HL-60 (cell line): ENCODE data around the gene UNKL.

ENCODE experiments used
- DNase-seq, 2 experiments: peaks; one replicate each; pipeline ENCODE4 v3.0.0-alpha.2; 2010 to 2020; ENCODE audit warnings: low read depth in 1 of 2, low spot score in 1 of 2
- H3K27ac ChIP-seq: fragments of 250-450 bp; sonication (Bioruptor Pico); replicated peaks from 2 replicates; pipeline ENCODE4 v1.5.1; 2020; ENCODE audit warnings: mild to moderate bottlenecking, moderate library complexity
- H3K27me3 ChIP-seq: fragments of 250-450 bp; sonication (Bioruptor Pico); 2 replicates; pipeline ENCODE4 v1.5.1; 2021; ENCODE audit warnings: mild to moderate bottlenecking, moderate library complexity; ENCODE audit not compliant: insufficient read depth, poor library complexity, severe bottlenecking
- H3K4me3 ChIP-seq: replicated peaks from 2 replicates; pipeline ENCODE4 v1.5.1; 2011; ENCODE audit warnings: mild to moderate bottlenecking, control low read depth, low read length; ENCODE audit not compliant: insufficient read depth
- GABPA ChIP-seq: IDR thresholded peaks from 2 replicates; pipeline ENCODE4 v1.6.1; 2012; ENCODE audit warnings: low read depth
- POLR2AphosphoS5 ChIP-seq: IDR thresholded peaks from 2 replicates; pipeline ENCODE4 v1.6.1; 2012; ENCODE audit warnings: low read depth
- SPI1 ChIP-seq: IDR thresholded peaks from 2 replicates; pipeline ENCODE4 v1.6.1; 2012; ENCODE audit warnings: low read depth, mild to moderate bottlenecking, borderline replicate concordance
- TF ChIP-seq, protein P1 (sequence below): IDR thresholded peaks from one replicate; pipeline ENCODE4 v1.5.1; 2011; ENCODE audit warnings: low read length, control low read depth, inconsistent platforms; ENCODE audit not compliant: insufficient read depth
- TF ChIP-seq, protein P2 (sequence below): IDR thresholded peaks from 2 replicates; pipeline ENCODE4 v1.6.1; 2012; ENCODE audit warnings: low read depth; ENCODE audit not compliant: insufficient replicate concordance

Gene UNKL

GRCh38 chr16:1338855-1339675 is 75.4 kb downstream of the UNKL start:
- Histone ChIP-seq H3K27ac (no peak overlapping the region), H3K4me3 (no peak overlapping the region), H3K27me3 (peaks cover 46% of the 10 kb centered on the region)
- TF ChIP-seq SPI1 = no peak
- TF ChIP-seq, protein P1, sequence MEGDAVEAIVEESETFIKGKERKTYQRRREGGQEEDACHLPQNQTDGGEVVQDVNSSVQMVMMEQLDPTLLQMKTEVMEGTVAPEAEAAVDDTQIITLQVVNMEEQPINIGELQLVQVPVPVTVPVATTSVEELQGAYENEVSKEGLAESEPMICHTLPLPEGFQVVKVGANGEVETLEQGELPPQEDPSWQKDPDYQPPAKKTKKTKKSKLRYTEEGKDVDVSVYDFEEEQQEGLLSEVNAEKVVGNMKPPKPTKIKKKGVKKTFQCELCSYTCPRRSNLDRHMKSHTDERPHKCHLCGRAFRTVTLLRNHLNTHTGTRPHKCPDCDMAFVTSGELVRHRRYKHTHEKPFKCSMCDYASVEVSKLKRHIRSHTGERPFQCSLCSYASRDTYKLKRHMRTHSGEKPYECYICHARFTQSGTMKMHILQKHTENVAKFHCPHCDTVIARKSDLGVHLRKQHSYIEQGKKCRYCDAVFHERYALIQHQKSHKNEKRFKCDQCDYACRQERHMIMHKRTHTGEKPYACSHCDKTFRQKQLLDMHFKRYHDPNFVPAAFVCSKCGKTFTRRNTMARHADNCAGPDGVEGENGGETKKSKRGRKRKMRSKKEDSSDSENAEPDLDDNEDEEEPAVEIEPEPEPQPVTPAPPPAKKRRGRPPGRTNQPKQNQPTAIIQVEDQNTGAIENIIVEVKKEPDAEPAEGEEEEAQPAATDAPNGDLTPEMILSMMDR = no peak
- no peak for DNase-seq

GRCh38 chr16:1338119-1338730 is 76.3 kb downstream of the UNKL start:
- peaks cover 46% of the 10 kb centered on the region for H3K27me3 ChIP-seq
- H3K27ac ChIP-seq = no peak overlapping the region
- H3K4me3 ChIP-seq = no peak overlapping the region
- TF ChIP-seq POLR2AphosphoS5 (no peak), GABPA (no peak)
- TF ChIP-seq, protein P1 = peak; percentile 37
- no peak for DNase-seq

DNA sequence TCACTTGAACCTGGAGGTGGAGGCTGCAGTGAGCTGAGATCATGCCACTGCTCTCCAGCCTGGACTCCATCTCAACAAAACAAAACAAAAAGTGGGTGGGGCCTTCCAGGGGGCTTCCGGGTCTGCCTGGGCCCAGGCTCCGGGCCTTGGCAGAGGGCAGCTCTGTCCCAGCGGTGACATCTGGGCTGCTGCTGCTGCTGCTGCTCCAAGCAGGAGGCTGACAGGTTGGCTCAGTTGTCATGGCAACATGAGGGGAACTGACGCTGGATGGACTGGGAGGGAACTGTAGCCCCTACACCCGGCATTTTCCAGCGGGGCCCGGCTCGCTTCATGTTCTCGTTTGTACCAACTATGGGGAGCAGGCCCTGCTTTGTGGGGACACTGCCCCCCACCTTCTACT is 77.0 kb downstream of the UNKL start:
- Histone ChIP-seq H3K4me3 (no peak overlapping the region), H3K27ac (no peak overlapping the region), H3K27me3 (peaks cover 53% of the 10 kb centered on the region)
- no peak for DNase-seq
- no peak for TF ChIP-seq SPI1
- TF ChIP-seq, protein P1 = no peak
- no peak for TF ChIP-seq GABPA

DNA sequence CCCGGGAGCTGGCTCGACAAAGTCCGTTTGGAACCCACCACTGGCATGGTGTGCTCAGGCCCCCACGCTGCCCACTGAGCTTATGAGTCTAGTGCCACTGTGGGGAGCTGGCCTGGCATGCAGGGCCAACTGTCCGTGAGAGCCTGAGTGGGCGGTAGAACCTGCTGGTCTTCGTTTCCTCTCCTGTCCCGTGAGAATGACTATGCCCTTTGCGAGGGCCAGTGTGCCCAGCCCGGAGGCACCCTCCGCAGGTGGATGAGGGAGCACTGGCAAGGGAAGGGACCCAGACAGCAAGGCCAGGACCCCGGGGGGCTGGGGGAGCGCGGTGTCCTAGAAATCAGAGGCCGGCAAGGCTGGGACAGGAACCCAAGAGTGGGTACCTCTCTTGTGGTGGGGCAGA is 77.9 kb downstream of the UNKL start:
- DNase-seq = no peak
- H3K27me3 ChIP-seq = peaks cover 61% of the 10 kb centered on the region
- no peak overlapping the region for H3K27ac ChIP-seq
- TF ChIP-seq SPI1 (no peak), POLR2AphosphoS5 (no peak), GABPA (no peak)
- TF ChIP-seq, protein P1 = no peak
- TF ChIP-seq, protein P2, sequence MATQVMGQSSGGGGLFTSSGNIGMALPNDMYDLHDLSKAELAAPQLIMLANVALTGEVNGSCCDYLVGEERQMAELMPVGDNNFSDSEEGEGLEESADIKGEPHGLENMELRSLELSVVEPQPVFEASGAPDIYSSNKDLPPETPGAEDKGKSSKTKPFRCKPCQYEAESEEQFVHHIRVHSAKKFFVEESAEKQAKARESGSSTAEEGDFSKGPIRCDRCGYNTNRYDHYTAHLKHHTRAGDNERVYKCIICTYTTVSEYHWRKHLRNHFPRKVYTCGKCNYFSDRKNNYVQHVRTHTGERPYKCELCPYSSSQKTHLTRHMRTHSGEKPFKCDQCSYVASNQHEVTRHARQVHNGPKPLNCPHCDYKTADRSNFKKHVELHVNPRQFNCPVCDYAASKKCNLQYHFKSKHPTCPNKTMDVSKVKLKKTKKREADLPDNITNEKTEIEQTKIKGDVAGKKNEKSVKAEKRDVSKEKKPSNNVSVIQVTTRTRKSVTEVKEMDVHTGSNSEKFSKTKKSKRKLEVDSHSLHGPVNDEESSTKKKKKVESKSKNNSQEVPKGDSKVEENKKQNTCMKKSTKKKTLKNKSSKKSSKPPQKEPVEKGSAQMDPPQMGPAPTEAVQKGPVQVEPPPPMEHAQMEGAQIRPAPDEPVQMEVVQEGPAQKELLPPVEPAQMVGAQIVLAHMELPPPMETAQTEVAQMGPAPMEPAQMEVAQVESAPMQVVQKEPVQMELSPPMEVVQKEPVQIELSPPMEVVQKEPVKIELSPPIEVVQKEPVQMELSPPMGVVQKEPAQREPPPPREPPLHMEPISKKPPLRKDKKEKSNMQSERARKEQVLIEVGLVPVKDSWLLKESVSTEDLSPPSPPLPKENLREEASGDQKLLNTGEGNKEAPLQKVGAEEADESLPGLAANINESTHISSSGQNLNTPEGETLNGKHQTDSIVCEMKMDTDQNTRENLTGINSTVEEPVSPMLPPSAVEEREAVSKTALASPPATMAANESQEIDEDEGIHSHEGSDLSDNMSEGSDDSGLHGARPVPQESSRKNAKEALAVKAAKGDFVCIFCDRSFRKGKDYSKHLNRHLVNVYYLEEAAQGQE = no peak
- H3K4me3 ChIP-seq = no peak overlapping the region
